ENCODE data around the gene C1QB.

DNA sequence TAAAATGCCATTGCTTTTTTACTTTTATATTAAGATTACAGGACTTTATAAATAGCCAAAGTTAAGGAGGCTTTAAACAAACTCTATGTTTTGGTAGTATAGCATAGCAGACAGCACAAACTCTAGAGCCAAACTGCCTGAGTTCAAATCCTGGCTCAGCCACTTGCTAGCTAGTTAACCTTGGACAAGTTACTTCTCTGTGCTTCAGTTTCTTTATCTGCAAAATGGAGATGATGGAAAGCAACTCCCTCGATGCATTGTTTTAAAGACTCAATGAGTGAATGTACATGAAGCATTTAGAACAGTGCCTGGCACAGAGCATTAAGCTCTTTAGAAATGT, 21.3 kb downstream of the C1QB start:
- TF ChIP-seq ZC3H10 (CRISPR knock-in tag; IDR thresholded peaks at IDR 0.05), result no peak
- TF ChIP-seq, protein P1, sequence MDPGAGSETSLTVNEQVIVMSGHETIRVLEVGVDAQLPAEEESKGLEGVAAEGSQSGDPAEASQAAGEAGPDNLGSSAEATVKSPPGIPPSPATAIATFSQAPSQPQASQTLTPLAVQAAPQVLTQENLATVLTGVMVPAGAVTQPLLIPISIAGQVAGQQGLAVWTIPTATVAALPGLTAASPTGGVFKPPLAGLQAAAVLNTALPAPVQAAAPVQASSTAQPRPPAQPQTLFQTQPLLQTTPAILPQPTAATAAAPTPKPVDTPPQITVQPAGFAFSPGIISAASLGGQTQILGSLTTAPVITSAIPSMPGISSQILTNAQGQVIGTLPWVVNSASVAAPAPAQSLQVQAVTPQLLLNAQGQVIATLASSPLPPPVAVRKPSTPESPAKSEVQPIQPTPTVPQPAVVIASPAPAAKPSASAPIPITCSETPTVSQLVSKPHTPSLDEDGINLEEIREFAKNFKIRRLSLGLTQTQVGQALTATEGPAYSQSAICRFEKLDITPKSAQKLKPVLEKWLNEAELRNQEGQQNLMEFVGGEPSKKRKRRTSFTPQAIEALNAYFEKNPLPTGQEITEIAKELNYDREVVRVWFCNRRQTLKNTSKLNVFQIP (CRISPR knock-in tag; IDR thresholded peaks at IDR 0.05; ENCODE audit: borderline replicate concordance, low read depth), result no peak
- TF ChIP-seq SNAI2 (CRISPR knock-in tag; IDR thresholded peaks at IDR 0.05), result no peak
- TF ChIP-seq, protein P2, sequence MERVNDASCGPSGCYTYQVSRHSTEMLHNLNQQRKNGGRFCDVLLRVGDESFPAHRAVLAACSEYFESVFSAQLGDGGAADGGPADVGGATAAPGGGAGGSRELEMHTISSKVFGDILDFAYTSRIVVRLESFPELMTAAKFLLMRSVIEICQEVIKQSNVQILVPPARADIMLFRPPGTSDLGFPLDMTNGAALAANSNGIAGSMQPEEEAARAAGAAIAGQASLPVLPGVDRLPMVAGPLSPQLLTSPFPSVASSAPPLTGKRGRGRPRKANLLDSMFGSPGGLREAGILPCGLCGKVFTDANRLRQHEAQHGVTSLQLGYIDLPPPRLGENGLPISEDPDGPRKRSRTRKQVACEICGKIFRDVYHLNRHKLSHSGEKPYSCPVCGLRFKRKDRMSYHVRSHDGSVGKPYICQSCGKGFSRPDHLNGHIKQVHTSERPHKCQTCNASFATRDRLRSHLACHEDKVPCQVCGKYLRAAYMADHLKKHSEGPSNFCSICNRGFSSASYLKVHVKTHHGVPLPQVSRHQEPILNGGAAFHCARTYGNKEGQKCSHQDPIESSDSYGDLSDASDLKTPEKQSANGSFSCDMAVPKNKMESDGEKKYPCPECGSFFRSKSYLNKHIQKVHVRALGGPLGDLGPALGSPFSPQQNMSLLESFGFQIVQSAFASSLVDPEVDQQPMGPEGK (CRISPR knock-in tag; IDR thresholded peaks at IDR 0.05; ENCODE audit: borderline replicate concordance), result no peak
- no peak for TF ChIP-seq ZNF70 (CRISPR knock-in tag; IDR thresholded peaks at IDR 0.05)
- no peak for TF ChIP-seq ZNF565 (CRISPR knock-in tag; conservative IDR thresholded peaks at IDR 0.05; ENCODE audit: low read depth)
- TF ChIP-seq TOX (CRISPR knock-in tag; IDR thresholded peaks at IDR 0.05; ENCODE audit: borderline replicate concordance), result no peak
